Eye (tissue), 1 donor: Measurements from ENCODE around the gene NEB.
"Not testable (repeated sequence)": the region's sequence is repeated elsewhere in the genome, so short reads cannot be mapped to it uniquely, and the experiment has no call there.

Experiments used
- DNase-seq: peaks from one replicate; pipeline ENCODE4 v3.0.0-alpha.2; 2015

The NEB gene

GRCh38 chr2:151757861-151758260 is 23.6 kb upstream of the NEB start:
- DNase-seq, result no peak

DNA sequence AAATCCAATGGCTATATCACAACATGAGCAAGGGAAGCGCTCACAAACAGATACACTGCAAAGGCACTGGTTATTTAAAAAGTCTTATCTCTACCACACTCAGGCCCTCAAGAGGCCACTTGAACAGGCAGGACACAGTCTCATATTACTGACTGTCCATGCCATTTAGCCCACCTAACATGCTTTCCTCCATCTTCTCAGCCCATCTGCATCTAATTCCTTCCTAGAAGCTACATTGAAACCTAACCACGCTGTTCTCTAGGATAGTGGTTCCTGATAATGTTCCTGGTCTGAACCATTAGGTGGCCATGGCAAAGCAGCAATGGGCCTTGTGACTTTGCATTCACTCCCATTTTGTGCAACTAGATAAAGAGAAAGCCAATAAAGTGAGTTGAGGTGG is 22.5 kb upstream of the NEB start:
- no peak for DNase-seq

- no peak for DNase-seq
Observed at GRCh38 chr2:151754253-151754897, 20.1 kb upstream of the NEB start.

DNA sequence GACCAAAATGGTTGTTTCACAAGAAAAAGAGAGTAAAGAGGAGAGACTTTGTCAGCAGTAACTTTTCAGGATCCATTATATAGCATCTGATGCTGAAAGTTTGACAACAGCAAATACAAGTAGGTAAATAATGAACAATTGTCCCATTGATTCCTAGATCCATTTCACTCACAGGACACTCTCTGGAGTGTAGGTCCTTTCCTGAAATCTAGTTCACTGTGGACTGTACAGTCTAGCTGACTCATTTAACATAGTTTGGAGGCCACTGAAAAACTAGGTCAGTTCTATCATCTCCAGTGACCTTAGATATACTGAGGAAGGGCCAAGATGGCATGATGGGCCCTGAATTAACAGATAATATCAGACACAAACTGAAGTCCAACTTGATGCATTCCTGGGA is 19.3 kb upstream of the NEB start:
- no peak for DNase-seq

DNA sequence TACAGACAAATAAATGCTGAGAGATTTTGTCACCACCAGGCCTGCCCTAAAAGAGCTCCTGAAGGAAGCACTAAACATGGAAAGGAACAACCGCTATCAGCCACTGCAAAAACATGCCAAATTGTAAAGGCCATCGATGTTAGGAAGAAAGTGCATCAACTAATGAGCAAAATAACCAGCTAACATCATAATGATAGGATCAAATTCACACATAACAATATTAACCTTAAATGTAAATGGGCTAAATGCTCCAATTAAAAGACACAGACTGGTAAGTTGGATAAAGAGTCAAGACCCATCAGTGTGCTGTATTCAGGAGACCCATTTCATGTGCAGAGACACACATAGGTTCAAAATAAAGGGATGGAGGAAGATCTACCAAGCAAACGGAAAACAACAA is 11.0 kb upstream of the NEB start:
- DNase-seq, result not testable (repeated sequence)

- no peak for DNase-seq
Observed at GRCh38 chr2:151730262-151730975, 3.9 kb downstream of the NEB start.

DNA sequence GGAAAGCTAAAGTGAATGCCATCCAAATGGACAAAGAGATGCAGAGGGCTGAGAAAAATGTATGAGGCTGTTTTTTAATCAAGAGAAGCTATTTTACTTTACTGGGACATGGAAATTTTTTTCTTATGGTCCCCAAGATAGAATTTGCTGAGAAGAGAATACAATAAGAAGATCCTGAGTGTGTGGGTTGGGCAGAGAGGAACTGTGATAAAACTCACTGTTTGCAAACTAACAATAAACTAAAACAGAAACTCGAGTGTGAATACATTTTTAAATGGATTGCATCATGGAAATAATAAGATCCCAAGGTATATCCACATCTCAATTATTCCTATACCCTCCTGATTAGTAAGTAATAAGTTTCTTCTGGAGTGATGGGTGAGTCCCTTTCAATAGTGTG is 4.4 kb downstream of the NEB start:
- no peak for DNase-seq

GRCh38 chr2:151729415-151729811 is 4.9 kb downstream of the NEB start:
- DNase-seq, result no peak

DNA sequence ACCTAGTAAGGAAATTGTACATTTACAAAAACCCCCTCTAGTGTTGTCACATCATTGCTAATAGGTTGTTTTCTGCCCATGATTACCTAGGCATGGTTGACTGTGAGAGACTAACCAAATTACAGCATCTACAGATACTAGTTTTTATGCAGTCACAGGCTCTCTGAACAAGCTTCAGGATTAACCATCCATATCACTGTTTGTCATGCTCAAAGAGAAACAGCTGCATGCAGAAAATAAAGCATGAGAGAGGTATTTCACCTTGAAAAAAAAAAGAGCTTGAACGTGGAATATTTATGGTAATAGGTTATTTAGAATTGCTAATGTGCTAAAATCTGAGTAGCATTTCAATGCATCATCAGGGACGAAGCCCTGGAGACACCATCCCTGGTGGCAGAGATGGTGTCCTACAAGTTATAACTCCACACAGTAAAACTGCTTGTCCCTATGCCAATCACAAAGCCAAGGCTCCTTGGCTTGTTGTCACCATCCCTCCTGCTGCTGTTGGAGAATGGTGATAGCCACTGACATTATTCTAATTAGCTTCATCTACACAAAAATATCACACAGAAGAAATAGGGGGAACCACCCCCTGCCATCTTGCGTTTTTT is 5.4 kb downstream of the NEB start:
- no peak for DNase-seq

DNA sequence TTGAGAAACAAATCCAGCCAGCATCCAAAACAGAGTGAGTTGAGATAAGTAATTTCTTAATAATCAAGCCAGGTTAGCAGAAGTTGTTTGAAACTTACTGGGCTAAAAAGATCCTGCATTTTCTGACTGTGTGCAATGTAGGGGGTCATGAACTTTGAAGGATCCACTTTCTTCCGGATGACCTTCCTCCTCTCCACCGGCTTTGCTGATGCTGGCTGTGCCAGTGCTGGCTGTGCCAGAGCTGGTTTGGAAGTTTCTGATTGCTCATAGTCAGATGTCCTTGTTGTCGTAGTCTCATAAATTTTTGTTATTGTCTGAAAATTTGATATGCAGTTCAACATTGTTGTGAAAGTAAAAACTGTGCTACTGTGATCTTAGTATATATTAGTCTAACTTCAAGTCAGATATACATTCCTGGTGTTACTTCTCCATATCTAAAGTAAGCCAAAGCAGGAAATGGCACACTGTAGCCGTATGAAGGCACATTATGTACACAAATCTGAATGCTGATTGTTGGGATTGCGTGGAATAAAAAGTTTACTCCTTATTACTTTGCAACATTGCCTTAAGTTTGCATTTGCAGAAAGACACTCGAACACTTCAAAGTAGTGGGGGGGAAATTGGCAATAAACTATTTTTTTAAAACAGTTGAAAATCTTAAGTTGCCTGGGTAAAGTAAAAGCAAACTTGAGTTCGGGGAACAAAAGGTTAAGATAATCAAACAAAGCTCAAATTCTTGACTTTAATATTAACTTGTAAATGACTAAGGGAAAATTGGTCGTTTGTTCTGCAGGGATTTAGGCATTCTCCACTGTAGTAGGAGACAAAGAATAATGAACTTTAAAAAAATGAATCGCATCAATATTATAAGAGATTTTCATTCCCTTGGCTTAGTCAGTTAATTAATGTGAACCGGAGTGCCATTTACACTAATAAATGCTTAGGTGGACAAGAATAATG is 6.4 kb downstream of the NEB start:
- DNase-seq, result no peak

- no peak for DNase-seq
Observed at GRCh38 chr2:151721161-151721560, 13.1 kb downstream of the NEB start.

DNA sequence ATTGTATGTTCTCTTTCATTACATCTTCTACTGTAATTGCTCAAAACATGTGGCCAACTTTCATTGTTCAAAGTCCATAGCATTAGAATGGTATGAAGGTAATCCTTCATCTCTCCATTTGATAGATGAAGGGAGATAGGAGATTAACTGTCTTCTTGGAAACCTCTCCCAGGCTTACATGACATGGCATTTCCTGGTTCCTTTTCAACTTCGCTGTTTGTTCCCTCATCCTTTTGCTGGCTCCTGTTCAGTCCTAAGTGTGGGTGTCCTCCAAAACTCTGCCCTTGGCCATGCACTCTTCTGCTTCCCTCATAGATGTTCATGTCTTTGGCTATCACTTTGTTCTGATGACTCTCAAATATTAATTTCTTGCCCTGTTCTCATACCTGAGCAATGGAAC is 13.8 kb downstream of the NEB start:
- no peak for DNase-seq

DNA sequence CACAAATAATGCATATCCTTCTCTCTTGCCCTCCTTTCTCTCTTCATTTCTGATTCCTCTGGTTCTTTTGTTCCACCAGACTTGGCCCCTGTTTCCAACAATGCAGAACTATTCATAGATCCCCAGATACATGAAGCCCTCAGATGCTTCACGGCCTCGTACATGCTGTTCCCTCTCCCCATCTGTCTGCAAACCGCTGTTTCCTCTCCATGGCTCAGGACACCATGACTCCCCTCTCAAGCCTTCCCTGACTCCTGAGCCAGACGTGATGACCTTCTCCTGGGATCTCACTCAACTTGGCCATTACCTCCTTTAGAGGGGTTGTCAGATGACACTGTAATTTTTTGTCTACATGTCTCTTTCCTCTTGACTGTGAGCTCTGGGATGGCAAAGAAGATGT is 15.5 kb downstream of the NEB start:
- DNase-seq, result no peak

GRCh38 chr2:151718247-151718646 is 16.0 kb downstream of the NEB start:
- DNase-seq, result no peak

GRCh38 chr2:151716721-151717120 is 17.6 kb downstream of the NEB start:
- no peak for DNase-seq

GRCh38 chr2:151713291-151713903 is 20.9 kb downstream of the NEB start:
- DNase-seq, result no peak

DNA sequence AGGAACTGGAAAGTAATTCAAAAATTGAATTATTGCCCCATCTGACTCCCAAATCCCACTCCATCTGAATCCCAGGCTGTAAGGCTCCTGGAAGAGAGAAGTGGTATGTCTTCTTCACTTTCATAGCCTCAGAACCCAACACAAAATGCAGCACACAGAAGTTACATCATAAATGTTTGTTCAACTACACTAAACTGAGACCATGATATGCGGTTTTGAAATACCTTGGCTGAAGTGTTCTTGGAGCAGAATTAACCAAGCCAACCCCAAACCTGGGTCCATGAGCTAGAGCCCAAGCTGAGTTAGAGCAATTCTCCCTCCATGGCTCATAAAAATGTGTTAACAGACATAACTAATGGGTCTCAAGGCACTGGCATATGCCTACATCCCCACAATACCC is 23.3 kb downstream of the NEB start:
- no peak for DNase-seq

DNA sequence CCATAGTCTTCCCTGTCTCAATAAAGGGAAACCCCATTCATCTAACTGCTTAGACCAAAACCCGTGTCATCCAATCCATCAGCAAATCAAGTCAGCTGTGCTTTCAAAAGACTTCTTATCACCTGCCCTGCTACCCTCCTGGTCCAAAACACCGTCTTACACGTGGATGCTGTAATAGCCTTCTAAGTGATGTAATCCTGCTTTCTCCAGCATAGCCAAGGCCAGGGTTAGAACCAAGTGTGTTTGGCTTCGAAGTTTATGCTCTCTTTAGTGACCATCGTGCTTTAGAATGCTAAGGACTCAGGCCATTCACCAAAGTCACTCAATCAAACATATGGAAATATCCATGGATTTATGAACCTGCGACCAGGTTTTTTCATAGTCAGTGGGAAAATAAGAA is 25.5 kb downstream of the NEB start:
- DNase-seq, result no peak

DNA sequence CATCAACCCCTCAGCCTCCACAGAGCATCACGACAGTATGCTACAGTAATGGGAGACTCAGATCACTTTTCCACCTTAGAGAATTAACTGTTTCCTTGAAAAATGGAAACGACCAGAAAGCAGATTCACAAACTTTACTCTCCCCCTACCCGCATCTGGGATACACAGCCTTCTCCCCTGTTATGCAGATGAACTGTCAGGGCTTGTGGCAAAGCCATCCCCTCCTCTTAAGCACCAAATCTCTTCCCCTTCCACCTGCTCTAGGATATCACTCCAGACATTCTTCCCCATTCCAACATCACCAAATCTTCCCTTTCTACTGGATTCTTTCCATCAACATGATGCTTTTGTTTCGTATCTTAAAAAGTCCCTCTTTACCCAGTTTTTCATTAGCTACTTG is 26.4 kb downstream of the NEB start:
- no peak for DNase-seq

- not testable (repeated sequence) for DNase-seq
Observed at GRCh38 chr2:151704480-151704961, 29.8 kb downstream of the NEB start.

GRCh38 chr2:151698134-151698533 is 36.1 kb downstream of the NEB start:
- not testable (repeated sequence) for DNase-seq

GRCh38 chr2:151695778-151696177 is 38.5 kb downstream of the NEB start:
- no peak for DNase-seq

GRCh38 chr2:151691631-151692030 is 42.6 kb downstream of the NEB start:
- DNase-seq, result no peak
